ENCODE measurements around the gene CRYBB1.
"Not testable (repeated sequence)": the region's sequence is repeated elsewhere in the genome, so short reads cannot be mapped to it uniquely, and the experiment has no call there.

The CRYBB1 gene

DNA sequence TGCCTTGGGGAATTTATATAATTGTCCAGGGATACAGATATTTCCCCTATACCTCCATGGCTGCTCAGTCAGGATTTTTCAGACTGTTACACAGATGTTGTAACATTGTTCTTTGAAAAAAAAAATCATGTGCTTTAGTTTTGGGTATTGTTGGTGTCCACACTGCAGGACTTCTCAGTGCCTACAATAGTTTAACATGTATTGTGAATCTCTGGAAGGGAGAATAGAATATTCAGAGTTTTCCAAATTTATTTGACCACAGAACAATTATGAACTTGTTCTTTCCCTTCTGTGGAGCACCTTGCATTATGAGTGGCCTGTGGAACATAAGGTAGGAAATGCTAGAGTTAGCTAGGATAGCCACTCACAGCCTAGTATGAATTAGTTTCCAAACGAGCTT is 18.5 kb upstream of the CRYBB1 start:
- no peak for DNase-seq (ENCODE audit: low read depth)

DNA sequence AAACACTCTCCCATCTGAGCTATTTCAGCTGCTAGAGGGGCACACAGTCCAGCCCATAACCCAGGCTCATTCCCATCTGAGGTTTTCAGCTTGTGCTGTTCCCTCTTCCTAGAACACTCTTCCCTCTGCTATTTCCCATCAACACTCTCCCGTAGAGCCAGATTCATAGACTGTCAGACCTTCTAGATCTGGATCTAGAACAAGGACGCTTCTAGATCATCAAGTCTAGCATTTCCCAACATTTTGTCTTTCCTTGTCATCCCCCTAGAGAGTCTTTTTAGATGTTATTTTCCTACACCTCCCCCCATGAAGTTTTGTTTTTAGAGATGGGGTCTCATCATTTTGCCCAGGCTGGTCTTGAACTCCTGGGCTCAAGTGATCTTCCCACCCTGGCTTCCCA is 17.3 kb upstream of the CRYBB1 start:
- DNase-seq (ENCODE audit: low read depth): no peak

DNA sequence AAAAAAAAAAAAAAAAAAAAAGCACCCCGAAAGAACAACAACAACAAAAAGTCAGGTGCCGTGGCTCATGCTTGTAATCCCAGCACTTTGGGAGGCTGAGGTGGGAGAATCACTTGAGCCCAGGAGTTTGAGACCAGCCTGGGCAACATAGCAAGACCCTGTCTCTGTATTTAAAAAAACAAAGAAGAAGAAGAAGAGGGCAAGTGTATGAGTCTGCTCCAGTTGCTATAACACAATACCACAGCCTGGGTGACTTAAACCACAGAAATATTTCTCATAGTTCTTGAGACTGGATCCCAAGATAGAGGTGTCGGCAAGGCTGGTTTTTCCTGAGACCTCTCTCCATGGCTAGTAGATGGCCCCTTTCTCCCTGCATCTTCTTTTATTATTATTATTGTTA is 16.4 kb upstream of the CRYBB1 start:
- DNase-seq (ENCODE audit: low read depth): no peak

DNA sequence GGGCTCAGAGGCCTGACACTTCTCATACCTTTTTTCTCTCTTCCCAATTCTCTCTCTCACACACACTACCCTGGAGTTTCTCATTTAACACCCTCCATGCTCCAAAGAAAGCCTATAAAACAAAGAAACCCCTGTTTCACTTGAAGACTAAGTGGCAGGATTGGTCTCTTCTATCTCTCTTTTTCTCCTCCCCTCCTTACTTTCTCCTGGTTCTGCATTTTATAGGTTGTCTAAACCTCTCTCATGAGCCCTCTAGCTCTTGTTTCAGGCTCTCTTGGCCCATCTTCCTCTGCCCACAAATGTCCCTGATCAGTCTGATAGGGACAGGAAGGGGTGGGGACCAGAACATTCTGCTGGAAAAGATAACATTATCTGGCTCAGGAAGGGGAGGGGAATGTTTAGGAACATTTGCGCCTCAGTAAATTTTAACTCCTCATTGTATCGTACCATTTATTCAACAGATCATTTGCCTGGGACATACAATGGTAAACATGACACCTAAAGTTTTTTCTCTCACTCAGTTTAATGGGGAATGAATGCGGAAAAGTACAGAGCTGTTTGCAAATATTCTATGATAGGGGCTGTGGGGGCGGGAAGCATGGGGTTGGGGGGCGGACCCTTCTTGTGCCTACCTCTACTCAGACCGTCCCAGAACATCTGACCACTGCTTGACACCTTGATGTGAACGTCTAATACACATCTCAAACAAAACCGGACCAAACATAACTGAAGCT is 14.8 kb upstream of the CRYBB1 start:
- no peak for DNase-seq (ENCODE audit: low read depth)

DNA sequence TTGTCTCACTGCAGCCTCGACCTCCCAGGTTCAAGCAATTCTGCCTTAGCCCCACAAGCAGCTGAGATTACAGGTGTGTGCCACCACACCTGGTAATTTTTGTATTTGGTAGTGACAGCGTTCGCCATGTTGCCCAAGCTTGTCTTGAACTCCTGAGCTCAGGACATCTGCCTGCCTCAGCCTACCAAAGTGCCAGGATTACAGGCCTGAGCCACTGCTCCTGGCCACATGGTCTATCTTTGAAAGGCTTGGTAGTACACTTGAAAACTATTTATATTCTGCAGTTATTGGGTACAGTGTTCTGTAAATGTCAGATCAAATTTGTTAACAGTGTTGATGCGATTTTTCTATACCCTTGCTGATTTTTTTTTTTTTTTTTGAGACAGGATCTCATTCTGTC is 13.5 kb upstream of the CRYBB1 start:
- DNase-seq (ENCODE audit: low read depth): no peak

DNA sequence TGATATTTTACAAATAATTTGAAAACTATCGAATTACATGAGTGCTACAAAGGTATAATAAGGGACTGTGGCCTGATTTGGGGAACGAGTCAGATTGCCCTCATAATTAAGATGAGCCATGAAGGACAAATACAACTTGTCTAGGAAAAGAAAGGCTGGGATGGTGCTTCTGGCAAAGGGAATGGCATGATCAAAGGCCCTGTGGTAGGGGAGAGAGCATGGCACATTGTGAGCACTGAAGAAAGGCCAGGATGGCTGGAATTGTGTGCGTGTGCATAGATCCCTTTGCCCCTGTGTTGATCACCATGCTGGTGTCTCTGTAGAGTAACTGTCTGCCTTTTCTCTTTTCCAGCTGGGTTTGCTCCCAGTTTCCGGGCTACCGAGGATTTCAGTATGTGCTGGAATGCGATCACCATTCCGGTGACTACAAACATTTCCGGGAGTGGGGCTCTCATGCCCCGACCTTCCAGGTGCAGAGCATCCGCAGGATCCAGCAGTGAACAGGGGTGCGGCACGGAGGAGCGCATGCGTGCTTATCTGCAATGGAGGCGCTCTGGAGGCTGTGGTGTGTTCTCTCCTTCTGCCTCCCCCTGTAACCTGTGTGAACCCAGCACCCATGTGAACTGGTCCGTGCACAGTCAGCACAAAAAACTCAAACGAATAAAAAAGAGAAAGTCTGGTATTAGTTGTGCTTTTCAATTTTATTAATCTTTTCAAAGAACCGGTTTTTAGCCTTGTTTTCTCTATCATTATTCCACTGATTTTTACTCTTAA is 12.3 kb upstream of the CRYBB1 start:
- DNase-seq (ENCODE audit: low read depth): no peak

DNA sequence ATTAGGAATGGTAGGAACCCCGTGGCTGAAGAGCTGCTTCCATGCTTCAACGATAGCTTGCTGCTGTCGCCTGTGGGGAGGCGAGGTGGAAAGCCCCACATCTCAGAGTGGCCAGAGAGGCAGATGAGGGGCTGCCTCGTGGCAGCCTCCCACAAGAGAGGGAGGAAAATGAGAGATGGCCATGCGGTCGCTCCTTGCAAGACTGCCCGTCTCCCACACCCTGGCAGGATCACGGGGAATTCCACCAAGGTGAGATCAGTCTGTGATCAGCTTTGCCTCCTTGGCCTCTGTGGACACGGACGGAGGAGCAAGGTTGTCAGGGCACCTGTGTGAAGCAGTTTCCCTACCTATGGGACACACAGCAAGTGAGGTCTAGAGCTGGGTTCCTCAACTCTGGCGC is 7.0 kb upstream of the CRYBB1 start:
- no peak for DNase-seq (ENCODE audit: low read depth)

DNA sequence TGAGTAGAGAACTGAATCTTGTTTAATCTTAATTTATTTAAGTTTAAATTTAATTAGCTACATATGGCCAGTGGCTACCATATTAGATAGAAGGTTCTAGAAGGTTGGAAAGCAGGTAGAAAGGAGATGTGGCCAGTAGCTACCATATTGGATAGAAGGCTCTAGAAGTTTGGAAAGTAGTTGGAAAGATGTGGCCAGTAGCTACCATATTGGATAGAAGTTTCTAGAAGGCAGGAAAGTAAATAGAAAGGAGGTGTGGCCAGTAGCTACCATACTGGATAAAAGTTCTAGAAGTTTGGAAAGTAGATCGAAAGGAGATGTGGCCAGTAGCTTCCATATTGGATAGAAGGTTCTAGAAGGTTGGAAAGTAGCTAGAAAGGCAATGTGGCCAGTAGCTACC is 6.2 kb upstream of the CRYBB1 start:
- no peak for DNase-seq (ENCODE audit: low read depth)

DNA sequence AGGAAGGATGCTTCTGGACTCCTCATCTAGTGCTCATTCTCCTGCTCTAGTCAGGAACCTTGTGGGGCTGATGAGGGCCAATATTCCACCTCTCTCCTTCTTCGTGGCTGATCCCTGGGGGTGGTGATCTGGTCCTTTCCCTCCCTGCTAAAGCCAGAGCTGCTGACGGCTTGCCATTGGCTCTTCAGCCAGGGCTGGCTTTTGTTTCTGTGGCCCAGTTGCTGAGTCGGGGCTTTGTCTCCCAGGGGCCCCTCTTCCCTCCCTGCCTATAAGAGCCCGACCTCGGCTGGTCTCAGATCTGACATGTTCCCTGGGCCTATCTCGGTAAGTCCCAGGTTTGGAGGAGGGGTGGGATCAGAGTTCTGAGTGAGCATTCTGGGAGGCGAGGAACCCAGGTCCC is 3.8 kb upstream of the CRYBB1 start, which contains the start of gene CRYBA4:
TSS of gene CRYBA4 (plus strand) at position 301 of the 400 bp plus-strand sequence. CDS start 634 bp downstream, outside the sequence.
- DNase-seq (ENCODE audit: low read depth): no peak

DNA sequence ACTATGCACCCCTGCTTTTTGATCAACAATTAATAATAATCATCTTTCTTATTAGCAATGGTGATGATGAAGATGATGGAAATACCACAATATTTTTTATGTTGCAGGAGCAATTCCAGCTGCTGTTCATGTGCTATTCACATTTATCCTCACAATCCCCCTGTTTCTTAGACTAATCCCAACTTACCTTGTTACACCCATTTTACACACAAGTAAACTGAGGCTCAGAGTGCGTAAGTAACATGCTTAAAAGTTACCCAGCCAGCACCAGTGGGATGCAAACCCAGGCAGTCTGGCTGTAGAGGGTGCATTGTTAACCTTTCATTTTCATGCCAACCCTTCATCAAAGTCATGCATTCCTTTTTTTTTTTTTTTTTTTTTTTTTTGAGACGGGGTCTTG is 2.4 kb upstream of the CRYBB1 start:
- DNase-seq (ENCODE audit: low read depth): no peak

DNA sequence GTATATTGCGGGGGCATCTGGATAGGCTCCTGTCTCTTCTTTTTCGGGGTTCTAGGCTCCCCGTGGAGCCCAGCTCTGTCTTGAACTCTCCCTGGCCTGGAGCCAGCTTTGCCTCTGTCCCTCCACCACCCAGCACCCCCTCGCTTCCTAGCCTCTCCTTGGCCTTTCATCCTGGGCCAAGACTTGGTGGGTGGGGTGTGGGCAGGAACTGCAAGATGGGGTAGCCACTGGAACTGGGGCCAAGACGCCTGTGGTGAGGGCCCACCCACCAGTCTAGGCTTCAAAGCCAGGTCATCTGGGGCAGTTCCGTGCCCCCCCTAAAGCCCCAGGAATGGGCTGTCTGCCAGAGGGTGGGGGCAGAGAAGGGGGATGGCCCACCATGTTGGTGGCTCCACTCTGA is 1.7 kb upstream of the CRYBB1 start:
- no peak for DNase-seq (ENCODE audit: low read depth)

DNA sequence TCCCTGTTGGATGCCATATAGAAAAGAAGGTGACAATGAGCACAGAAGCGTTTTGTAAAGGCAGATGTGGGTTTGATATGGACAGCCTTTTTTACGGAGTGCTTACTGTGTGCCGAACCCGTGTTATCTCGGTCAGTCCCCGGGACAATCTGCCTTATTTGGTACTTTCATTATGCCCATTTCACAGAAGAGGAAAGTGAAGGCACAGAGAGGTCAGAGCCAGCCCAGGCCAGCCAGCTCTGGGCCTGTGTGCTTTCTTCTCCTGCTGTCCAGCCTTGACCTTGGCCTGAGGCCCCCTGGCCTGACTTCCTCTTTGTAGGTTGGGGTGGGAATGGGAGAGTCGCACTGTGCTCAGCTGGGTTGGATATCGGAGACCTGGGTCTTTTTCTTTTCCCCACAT is 628 bp upstream of the CRYBB1 start:
- DNase-seq (ENCODE audit: low read depth): no peak

DNA sequence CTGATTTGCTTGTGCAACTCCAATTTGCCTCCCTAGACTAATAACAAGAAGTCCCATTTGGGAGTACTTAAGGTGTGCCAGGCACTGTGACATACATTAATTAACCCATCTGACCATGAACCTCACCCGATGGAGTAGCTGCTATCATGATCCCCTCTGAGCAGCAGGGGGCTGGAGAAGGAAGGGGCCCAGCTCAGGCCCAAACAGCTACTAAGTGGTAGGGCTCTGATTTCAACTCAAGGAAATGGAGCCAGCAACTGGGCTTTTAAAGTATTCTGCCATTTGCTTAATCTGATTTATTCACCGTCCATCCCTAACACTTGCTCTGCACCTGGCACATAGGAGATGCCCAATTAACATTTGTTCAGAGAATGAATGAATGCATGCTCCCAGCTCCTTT is 1.2 kb downstream of the CRYBB1 start:
- no peak for DNase-seq (ENCODE audit: low read depth)

DNA sequence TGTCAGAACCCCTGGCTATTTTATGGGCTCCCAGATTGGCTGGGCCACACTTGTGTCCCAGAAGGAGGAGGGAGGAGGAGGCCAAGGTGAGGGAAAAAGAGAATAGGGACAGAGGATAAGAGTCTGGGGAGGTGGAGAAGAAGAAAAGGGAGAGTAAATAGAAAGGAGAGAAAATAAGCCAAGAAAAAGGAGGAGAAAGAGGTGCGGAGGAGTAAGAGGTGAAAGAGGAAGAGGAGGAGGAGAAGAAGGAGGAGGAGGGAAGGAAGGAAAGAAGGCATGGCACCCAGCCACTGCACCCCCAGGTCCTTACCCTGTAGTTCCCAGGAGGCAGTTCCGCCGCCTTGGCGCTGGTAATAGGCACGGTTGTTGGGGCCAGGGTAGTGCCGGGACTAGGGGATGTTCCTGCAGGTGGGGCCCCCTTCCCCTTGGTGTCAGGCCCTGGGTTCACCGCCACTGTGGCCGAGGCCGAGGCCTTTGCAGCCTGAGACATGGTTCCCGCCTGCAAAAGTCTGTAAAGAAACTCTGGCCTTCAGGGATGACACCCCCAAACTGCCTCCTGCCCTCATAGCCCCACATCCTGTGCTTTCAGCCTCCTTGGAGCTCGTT is 1.9 kb downstream of the CRYBB1 start:
- no peak for DNase-seq (ENCODE audit: low read depth)

DNA sequence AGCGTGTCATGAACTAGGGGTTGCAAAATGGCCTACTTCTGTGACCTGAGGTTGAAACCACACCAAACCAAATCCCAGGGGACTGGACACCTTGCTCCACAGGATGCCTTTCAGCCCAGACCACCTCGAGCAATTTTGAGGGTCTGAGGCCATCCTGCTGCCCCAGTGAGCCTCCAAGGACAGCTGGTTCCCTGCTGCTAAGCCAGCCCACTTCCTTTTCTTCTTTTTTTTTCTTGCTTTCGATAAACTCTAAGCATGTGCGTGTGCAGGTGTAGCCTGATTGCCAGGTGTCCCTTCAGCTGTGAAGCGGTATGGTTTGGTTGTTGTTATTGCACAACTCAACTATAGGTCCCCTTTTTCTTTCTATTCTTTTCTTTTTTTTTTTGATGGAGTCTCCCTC is 2.7 kb downstream of the CRYBB1 start:
- no peak for DNase-seq (ENCODE audit: low read depth)

DNA sequence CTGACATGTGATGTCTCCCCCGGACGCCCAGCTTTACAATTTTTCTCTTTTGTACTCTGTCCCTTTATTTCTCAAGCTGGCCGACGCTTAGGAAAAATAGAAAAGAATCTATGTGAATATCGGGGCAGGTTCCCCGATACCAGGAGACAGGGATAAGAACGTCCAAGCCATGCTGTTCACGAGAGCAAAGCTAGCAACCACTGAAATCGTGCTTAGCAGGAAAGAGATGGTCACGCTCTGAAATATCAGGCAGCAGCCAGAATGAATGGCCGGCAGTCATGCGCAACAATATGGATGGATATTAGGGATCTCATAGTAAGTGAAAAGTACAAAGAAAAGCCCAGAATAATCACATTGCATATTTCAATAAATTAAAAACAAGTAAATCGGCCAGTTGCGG is 3.5 kb downstream of the CRYBB1 start:
- DNase-seq (ENCODE audit: low read depth): no peak

DNA sequence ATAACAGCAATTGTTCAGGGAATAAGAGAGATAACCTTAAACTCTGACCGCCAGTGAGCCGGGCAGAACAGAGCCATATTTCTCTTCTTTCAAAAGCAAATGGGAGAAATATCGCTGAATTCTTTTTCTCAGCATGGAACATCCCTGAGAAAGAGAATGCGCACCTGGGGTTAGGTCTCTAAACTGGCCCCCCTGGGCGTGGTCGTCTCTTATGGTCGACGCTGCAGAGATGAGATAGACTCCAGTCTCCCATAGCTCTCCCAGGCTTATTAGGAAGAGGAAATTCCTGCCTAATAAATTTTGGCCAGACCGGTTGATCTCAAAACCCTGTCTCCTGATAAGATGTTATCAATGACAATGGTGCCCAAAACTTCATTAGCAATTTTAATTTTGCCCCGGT is 4.1 kb downstream of the CRYBB1 start:
- not testable (repeated sequence) for DNase-seq (ENCODE audit: low read depth)

DNA sequence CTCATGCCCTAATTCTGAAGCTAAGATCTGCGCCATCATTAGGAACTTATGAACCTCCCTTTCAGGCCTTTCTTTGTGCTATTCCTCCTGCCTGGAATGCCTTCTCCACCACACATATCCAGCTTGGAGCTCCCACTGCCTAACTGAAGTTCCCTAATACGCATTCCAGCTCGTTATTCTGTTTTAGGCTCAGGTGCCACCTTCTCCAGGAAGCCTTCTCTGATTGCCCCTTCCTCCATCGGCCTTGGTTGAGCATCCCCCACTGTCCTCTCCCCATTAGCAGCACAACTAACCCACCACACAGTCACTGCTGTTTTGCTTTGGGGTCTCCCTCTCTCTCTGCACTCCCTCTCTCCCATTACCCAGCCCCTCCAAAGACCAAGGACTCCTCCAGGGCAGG is 5.2 kb downstream of the CRYBB1 start:
- no peak for DNase-seq (ENCODE audit: low read depth)

DNA sequence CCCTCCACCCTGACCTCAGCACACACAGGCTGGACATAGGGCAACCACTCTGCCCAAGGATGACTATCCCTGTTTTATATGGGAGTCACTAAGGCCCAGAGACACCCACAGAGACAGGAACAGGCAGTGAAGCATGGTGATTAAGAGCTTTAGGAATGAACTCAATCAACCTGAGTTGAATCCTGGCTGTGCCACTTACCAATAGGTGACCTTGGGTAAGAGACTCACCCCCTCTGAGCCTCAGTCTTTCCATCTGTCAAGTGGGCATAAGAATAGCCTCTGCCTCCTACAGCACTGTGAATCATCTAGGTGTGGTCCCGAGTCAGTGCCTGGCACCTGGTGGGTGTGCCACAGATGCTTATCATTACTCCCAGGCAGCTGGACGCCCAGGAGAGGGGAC is 6.8 kb downstream of the CRYBB1 start:
- no peak for DNase-seq (ENCODE audit: low read depth)

DNA sequence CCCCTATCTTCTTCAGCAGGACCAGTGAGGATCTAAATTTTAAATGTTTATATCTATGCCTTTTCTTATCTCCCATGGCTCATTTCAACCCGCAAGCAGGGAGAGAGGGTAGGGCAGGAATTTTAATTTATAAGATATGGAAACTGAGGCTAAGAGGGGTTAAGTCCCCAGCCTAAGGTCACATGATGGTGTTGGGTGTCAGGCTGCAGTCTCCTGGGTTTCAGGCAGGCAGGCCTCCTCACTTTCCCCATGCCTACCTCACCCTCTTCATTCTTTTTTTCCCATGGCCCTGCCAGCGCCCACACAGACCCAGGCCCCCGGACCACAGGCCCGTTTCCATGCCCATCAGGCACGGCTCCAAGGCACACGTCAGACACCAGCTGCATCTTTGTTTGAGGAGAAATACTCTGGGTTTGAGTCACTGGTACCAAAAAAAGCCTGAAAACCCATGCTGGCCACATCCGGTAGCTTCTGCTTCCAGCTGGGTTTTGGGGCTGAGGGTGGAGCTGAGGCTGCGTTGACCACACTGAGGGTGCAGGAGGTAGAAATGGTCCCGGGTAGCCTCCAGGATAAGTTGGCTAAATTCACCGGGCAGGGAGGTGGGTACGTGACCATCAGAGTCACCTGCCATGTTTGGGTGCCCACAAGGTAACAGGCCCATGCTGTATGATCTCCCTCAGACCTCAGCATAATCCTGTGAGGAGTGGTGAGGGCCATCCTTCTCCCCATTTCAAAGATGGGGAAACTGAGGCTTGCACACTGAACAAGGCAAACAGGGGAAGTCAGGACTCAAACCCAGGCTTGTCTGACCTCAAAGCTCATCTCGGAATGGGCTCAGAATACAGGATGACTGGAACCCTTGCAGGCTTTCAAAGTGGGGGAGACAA is 7.5 kb downstream of the CRYBB1 start:
- peak; percentile 82 for DNase-seq (ENCODE audit: low read depth)

DNA sequence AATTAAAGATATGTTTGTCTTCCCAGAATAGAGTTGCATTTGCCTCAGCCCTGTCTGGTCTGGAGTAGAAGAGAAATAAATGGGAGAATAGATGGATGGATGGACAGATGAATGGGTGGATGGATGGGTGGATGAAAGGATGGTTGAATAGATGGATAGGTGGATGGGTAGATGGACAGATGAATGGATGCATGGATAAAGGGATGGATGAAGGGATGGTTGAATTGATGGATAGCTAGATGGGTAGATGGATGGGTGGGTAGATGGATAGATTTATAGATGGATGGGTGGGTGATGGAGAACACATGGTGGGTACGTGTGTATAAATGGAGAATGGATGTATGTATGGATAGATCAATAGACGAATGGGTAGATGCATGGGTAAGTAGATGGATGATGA is 8.5 kb downstream of the CRYBB1 start:
- DNase-seq (ENCODE audit: low read depth): no peak

DNA sequence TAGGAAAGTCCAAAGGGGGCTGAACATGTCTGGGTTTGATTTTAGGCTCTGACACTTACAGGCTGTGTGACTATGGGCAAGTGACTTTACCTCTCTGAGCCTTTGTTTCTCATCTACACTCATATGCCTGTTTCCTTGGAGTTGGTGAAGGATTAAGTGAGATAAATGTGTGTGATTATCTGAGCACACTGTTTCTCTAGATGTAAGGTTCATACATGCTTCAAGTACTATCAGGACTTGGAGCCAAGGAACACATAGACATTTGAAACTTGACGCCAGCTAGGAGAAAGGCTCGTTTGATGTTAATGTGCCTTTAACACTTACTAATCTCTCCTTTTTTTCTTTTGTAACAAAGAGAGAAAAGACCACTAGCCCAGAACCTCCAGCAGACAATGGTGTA is 9.7 kb downstream of the CRYBB1 start:
- no peak for DNase-seq (ENCODE audit: low read depth)
